NCI-H2029 treated with DMSO at 0.1 percent for 48 hours (cell line): ENCODE measurements around the gene SSR1.
"Not testable (repeated sequence)": the region's sequence is repeated elsewhere in the genome, so short reads cannot be mapped to it uniquely, and the experiment has no call there.

Source experiments
- DNase-seq: peaks from one replicate; lab custom pipeline; 2025; lab: John Stamatoyannopoulos, UW

Gene SSR1

GRCh38 chr6:7317538-7317937 is 4.5 kb upstream of the SSR1 start:
- DNase-seq, result no peak

- no peak for DNase-seq
Observed at GRCh38 chr6:7316658-7317533, 3.9 kb upstream of the SSR1 start.

GRCh38 chr6:7315948-7316365 is 3.0 kb upstream of the SSR1 start:
- no peak for DNase-seq

- DNase-seq, result not testable (repeated sequence)
Observed at GRCh38 chr6:7315087-7315947, 2.3 kb upstream of the SSR1 start.

- no peak for DNase-seq
Observed at GRCh38 chr6:7314414-7314813, 1.4 kb upstream of the SSR1 start.

GRCh38 chr6:7313505-7314165 is 636 bp upstream of the SSR1 start:
- DNase-seq, result no peak

- no peak for DNase-seq
Observed at GRCh38 chr6:7311917-7312615, 933 bp downstream of the SSR1 start.

GRCh38 chr6:7311176-7311575 is 1.8 kb downstream of the SSR1 start:
- no peak for DNase-seq

GRCh38 chr6:7309050-7309449 is 3.9 kb downstream of the SSR1 start:
- DNase-seq, result no peak

GRCh38 chr6:7307533-7307932 is 5.5 kb downstream of the SSR1 start:
- DNase-seq, result no peak

- DNase-seq, result no peak
Observed at GRCh38 chr6:7304821-7305220, 8.2 kb downstream of the SSR1 start.

- no peak for DNase-seq
Observed at GRCh38 chr6:7301702-7302101, 11.3 kb downstream of the SSR1 start.

GRCh38 chr6:7300926-7301325 is 12.1 kb downstream of the SSR1 start:
- DNase-seq, result no peak

- no peak for DNase-seq
Observed at GRCh38 chr6:7298113-7298512, 14.9 kb downstream of the SSR1 start.

GRCh38 chr6:7296602-7297001 is 16.4 kb downstream of the SSR1 start:
- no peak for DNase-seq

GRCh38 chr6:7295916-7296315 is 17.1 kb downstream of the SSR1 start:
- no peak for DNase-seq

- DNase-seq, result no peak
Observed at GRCh38 chr6:7292596-7293255, 20.3 kb downstream of the SSR1 start.

- DNase-seq, result no peak
Observed at GRCh38 chr6:7290079-7290478, 22.9 kb downstream of the SSR1 start.

- DNase-seq, result no peak
Observed at GRCh38 chr6:7285416-7285815, 27.6 kb downstream of the SSR1 start.

GRCh38 chr6:7283676-7284075 is 29.3 kb downstream of the SSR1 start:
- no peak for DNase-seq
